Nephron (organoid): ENCODE data around the gene GNAT3.

ENCODE experiments used
- H3K27ac Mint-ChIP-seq, 3 experiments: 2 replicates each; pipeline ENCODE4 v1.8.0; 2020; ENCODE audit warnings: mixed read lengths in 3 of 3, mild to moderate bottlenecking in 2 of 3, moderate library complexity in 1 of 3
- H3K27me3 Mint-ChIP-seq: 2 replicates; pipeline ENCODE4 v1.8.0; 2021; ENCODE audit warnings: low read depth, mild to moderate bottlenecking, moderate library complexity, mixed read lengths
- H3K36me3 Mint-ChIP-seq: 2 replicates; pipeline ENCODE4 v1.8.0; 2020; ENCODE audit warnings: low read depth, mixed read lengths
- H3K4me1 Mint-ChIP-seq: 2 replicates; pipeline ENCODE4 v1.8.0; 2020; ENCODE audit warnings: mixed read lengths
- H3K4me3 Mint-ChIP-seq, 3 experiments: 2 replicates each; pipeline ENCODE4 v1.8.0; 2020; ENCODE audit warnings: mild to moderate bottlenecking in 3 of 3, mixed read lengths in 3 of 3, moderate library complexity in 2 of 3
- H3K9me3 Mint-ChIP-seq: 2 replicates; pipeline ENCODE4 v1.8.0; 2020; ENCODE audit warnings: mixed read lengths
- CTCF ChIP-seq, 3 experiments: fragments of 200-600 bp; sonication (generic); IDR thresholded peaks; one replicate each; pipeline ENCODE4 v1.5.0; 2021; ENCODE audit warnings: antibody characterized with exemption in 3 of 3; ENCODE audit not compliant: unreplicated experiment in 3 of 3

GNAT3 gene

GRCh38 chr7:80530136-80530535 is 18.3 kb upstream of the GNAT3 start:
- H3K27me3 Mint-ChIP-seq: peaks cover 7% of the 10 kb centered on the region
- no peaks in the 10 kb centered on the region for H3K36me3 Mint-ChIP-seq
- H3K4me1 Mint-ChIP-seq: no peaks in the 10 kb centered on the region
- no peak overlapping the region for H3K27ac Mint-ChIP-seq
- TF ChIP-seq CTCF (IDR thresholded peaks at IDR 0.05; ENCODE audit: unreplicated experiment in 3 of 3): no peak
- H3K9me3 Mint-ChIP-seq: no peaks in the 10 kb centered on the region
- no peak overlapping the region for H3K4me3 Mint-ChIP-seq

- no peaks in the 10 kb centered on the region for H3K4me1 Mint-ChIP-seq
- no peaks in the 10 kb centered on the region for H3K36me3 Mint-ChIP-seq
- H3K4me3 Mint-ChIP-seq: no peak overlapping the region
- H3K9me3 Mint-ChIP-seq: no peaks in the 10 kb centered on the region
- TF ChIP-seq CTCF (IDR thresholded peaks at IDR 0.05; ENCODE audit: unreplicated experiment in 3 of 3): no peak
- no peak overlapping the region for H3K27ac Mint-ChIP-seq
- peaks cover 7% of the 10 kb centered on the region for H3K27me3 Mint-ChIP-seq
These were observed 17.5 kb upstream of the GNAT3 start for GRCh38 chr7:80529362-80529761.

- no peak for TF ChIP-seq CTCF (IDR thresholded peaks at IDR 0.05; ENCODE audit: unreplicated experiment in 3 of 3)
- Mint-ChIP-seq H3K36me3 (no peaks in the 10 kb centered on the region), H3K27ac (no peak overlapping the region), H3K27me3 (peaks cover 7% of the 10 kb centered on the region), H3K4me3 (no peak overlapping the region), H3K9me3 (no peaks in the 10 kb centered on the region), H3K4me1 (no peaks in the 10 kb centered on the region)
These were observed 16.8 kb upstream of the GNAT3 start for GRCh38 chr7:80528689-80529088.

GRCh38 chr7:80526472-80526871 is 14.6 kb upstream of the GNAT3 start:
- Mint-ChIP-seq H3K36me3 (no peaks in the 10 kb centered on the region), H3K4me1 (no peaks in the 10 kb centered on the region), H3K27ac (no peak overlapping the region), H3K4me3 (no peak overlapping the region), H3K9me3 (no peaks in the 10 kb centered on the region), H3K27me3 (peaks cover 4% of the 10 kb centered on the region)
- no peak for TF ChIP-seq CTCF (IDR thresholded peaks at IDR 0.05; ENCODE audit: unreplicated experiment in 3 of 3)

- no peaks in the 10 kb centered on the region for H3K36me3 Mint-ChIP-seq
- no peaks in the 10 kb centered on the region for H3K9me3 Mint-ChIP-seq
These were observed 12.8 kb upstream of the GNAT3 start for GRCh38 chr7:80524693-80525092.

More at GRCh38 chr7:80524693-80525092, 12.8 kb upstream of the GNAT3 start:
- no peaks in the 10 kb centered on the region for H3K4me1 Mint-ChIP-seq
- no peak overlapping the region for H3K27ac Mint-ChIP-seq
- no peak overlapping the region for H3K4me3 Mint-ChIP-seq
- no peak for TF ChIP-seq CTCF (IDR thresholded peaks at IDR 0.05; ENCODE audit: unreplicated experiment in 3 of 3)
- peaks cover 4% of the 10 kb centered on the region for H3K27me3 Mint-ChIP-seq
